AG08396 (cell line): ENCODE measurements around the gene MAD1L1.

Experiments
- DNase-seq: peaks from one replicate; pipeline ENCODE4 v3.0.0; 2012; ENCODE audit warnings: low spot score, mixed read lengths

MAD1L1 gene

GRCh38 chr7:1953199-1954190 lies 279.2 kb downstream of the MAD1L1 start:
- no peak for DNase-seq

GRCh38 chr7:1952781-1953180 lies 280.0 kb downstream of the MAD1L1 start:
- no peak for DNase-seq

- no peak for DNase-seq
Observed at GRCh38 chr7:1952169-1952760, 280.5 kb downstream of the MAD1L1 start.

- no peak for DNase-seq
Observed at GRCh38 chr7:1951600-1951999, 281.1 kb downstream of the MAD1L1 start.

- DNase-seq = no peak
Observed at GRCh38 chr7:1951159-1951536, 281.6 kb downstream of the MAD1L1 start.

- DNase-seq = no peak
Observed at GRCh38 chr7:1950452-1951158, 282.1 kb downstream of the MAD1L1 start.

GRCh38 chr7:1950066-1950451 lies 282.7 kb downstream of the MAD1L1 start:
- DNase-seq = no peak

- no peak for DNase-seq
Observed at GRCh38 chr7:1949681-1950055, 283.1 kb downstream of the MAD1L1 start.

- DNase-seq = no peak
Observed at GRCh38 chr7:1948887-1949680, 283.7 kb downstream of the MAD1L1 start.

GRCh38 chr7:1948301-1948796 lies 284.4 kb downstream of the MAD1L1 start:
- no peak for DNase-seq

GRCh38 chr7:1947586-1948217 lies 285.0 kb downstream of the MAD1L1 start:
- no peak for DNase-seq

- no peak for DNase-seq
Observed at GRCh38 chr7:1946773-1947450, 285.8 kb downstream of the MAD1L1 start.

GRCh38 chr7:1946025-1946772 lies 286.5 kb downstream of the MAD1L1 start:
- no peak for DNase-seq

- no peak for DNase-seq
Observed at GRCh38 chr7:1945558-1945957, 287.2 kb downstream of the MAD1L1 start.

GRCh38 chr7:1944619-1945210 lies 288.0 kb downstream of the MAD1L1 start:
- DNase-seq = no peak

GRCh38 chr7:1943933-1944618 lies 288.7 kb downstream of the MAD1L1 start:
- no peak for DNase-seq

- no peak for DNase-seq
Observed at GRCh38 chr7:1943326-1943725, 289.4 kb downstream of the MAD1L1 start.

- no peak for DNase-seq
Observed at GRCh38 chr7:1942941-1943289, 289.8 kb downstream of the MAD1L1 start.
